Type B pancreatic cell (in vitro differentiated cells): Measurements from ENCODE around the gene ADAM12. TPM values are rescaled to one million over a fixed set of nuclear protein-coding genes. Genes with fewer than 3 reads are reported as not detected.

ENCODE experiments used
- DNase-seq: peaks from one replicate; pipeline ENCODE4 v3.0.0; 2021; ENCODE audit warnings: mixed read lengths; ENCODE audit not compliant: unreplicated experiment; ENCODE audit errors: extremely low spot score
- H3K27ac Mint-ChIP-seq: 2 replicates; pipeline ENCODE4 v1.8.0; 2021; ENCODE audit warnings: mild to moderate bottlenecking, mixed read lengths
- H3K27me3 Mint-ChIP-seq: 2 replicates; pipeline ENCODE4 v1.8.0; 2021; ENCODE audit warnings: mixed read lengths
- H3K36me3 Mint-ChIP-seq: 2 replicates; pipeline ENCODE4 v1.8.0; 2021; ENCODE audit warnings: mixed read lengths
- H3K4me1 Mint-ChIP-seq: one replicate; pipeline ENCODE4 v1.8.0; 2021; ENCODE audit warnings: mixed read lengths; ENCODE audit not compliant: unreplicated experiment
- H3K4me3 Mint-ChIP-seq: 2 replicates; pipeline ENCODE4 v1.8.0; 2021; ENCODE audit warnings: mild to moderate bottlenecking, mixed read lengths
- H3K9me3 Mint-ChIP-seq: 2 replicates; pipeline ENCODE4 v1.8.0; 2021; ENCODE audit warnings: mixed read lengths
- total RNA-seq: library from RNA; stranded (reverse); gene quantifications from 2 replicates; pipeline ENCODE4 v1.2.1, GENCODE V29; 2021; ENCODE audit warnings: low replicate concordance
- TF ChIP-seq, protein P1 (sequence below): fragments of 200-600 bp; sonication (generic); conservative IDR thresholded peaks from 2 replicates; pipeline ENCODE4 v1.5.0; 2021; ENCODE audit warnings: antibody characterized with exemption, mild to moderate bottlenecking

ADAM12 gene
- total RNA-seq, 1 donor from 2014 or later, result 31.6 TPM

DNA sequence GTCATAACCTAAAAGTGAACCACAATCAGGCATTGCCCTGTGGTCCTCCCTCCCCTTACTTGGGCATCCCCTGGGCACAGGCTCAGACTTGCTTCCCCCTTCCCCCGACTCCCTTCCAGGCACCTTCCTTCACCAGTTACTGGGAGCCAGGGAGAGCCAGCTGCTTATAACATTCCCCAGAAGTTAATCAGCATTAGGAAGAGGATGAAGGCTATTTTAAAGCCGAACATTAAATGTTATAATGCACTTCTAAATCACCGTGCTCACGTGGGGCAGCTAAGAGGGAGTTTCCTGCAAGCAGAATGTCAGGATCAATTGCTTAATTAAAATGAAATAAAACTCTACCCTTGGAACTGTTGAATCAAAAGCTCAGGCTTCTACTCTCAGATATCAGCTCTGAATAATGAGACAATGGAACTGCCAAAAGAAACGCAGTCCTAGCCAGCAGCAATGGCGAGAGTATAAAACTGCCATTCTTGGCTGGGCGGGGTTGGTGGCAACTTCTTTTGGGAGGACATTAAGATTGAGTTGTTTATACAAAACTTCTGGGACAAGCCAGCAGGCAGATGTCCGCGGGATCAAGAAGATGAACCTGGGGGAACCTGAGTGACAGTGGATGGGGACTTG, 322.4 kb downstream of the ADAM12 start:
- no peak overlapping the region for H3K4me3 Mint-ChIP-seq

DNA sequence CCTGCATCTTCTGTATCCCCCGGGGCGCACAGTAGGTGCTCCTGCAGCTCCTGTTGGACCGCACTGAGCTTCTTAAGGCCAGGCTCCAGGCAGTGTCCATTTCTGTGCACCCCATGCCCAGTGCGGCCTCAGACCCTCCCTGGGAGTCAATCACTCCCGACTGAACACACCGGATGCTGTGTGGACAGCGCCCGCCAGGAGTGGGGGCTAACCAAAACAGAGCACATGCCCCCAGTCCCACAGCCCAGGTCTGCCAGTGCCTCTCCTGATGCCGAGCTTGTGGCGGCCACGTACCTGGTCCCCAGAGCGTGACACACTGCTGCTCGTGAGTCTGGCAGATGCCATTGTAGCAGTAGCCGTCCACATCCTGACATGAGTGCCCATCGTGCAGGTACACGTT, 323.8 kb downstream of the ADAM12 start:
- H3K4me1 Mint-ChIP-seq, result peaks cover 21% of the 10 kb centered on the region
- peaks cover 6% of the 10 kb centered on the region for H3K9me3 Mint-ChIP-seq
- H3K27ac Mint-ChIP-seq, result no peak overlapping the region
- H3K36me3 Mint-ChIP-seq, result peaks cover 5% of the 10 kb centered on the region
- H3K27me3 Mint-ChIP-seq, result no peaks in the 10 kb centered on the region
- DNase-seq, result no peak
- TF ChIP-seq, protein P1, sequence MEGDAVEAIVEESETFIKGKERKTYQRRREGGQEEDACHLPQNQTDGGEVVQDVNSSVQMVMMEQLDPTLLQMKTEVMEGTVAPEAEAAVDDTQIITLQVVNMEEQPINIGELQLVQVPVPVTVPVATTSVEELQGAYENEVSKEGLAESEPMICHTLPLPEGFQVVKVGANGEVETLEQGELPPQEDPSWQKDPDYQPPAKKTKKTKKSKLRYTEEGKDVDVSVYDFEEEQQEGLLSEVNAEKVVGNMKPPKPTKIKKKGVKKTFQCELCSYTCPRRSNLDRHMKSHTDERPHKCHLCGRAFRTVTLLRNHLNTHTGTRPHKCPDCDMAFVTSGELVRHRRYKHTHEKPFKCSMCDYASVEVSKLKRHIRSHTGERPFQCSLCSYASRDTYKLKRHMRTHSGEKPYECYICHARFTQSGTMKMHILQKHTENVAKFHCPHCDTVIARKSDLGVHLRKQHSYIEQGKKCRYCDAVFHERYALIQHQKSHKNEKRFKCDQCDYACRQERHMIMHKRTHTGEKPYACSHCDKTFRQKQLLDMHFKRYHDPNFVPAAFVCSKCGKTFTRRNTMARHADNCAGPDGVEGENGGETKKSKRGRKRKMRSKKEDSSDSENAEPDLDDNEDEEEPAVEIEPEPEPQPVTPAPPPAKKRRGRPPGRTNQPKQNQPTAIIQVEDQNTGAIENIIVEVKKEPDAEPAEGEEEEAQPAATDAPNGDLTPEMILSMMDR, result no peak
- H3K4me3 Mint-ChIP-seq, result no peak overlapping the region

More for the DNA sequence above, 322.4 kb downstream of the ADAM12 start:
- no peak overlapping the region for H3K27ac Mint-ChIP-seq
- peaks cover 6% of the 10 kb centered on the region for H3K9me3 Mint-ChIP-seq
- TF ChIP-seq, protein P1, result no peak
- no peak for DNase-seq
- H3K36me3 Mint-ChIP-seq, result peaks cover 8% of the 10 kb centered on the region
- peaks cover 18% of the 10 kb centered on the region for H3K4me1 Mint-ChIP-seq
- H3K27me3 Mint-ChIP-seq, result peaks cover 4% of the 10 kb centered on the region

DNA sequence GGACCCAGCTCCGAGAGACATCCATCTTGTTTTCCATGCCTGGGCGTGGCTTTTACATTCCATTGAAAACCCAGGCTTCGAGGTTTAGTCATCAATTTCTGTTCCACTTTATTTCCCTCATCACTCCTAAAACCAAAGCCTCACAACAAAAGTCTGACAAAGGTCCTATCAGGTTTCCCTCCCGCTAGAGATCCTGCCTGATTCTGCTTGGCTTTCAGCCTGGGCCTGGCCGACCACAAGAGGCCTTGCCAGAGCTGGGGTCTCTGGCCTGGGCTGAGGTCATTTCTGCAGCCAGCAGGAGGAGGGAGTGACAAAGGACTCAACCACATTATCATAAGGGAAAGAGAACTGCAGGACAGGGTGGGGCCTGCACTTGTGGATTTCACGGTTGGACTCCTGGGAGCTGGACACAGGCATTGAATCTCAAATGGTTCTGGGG, 324.9 kb downstream of the ADAM12 start:
- Mint-ChIP-seq H3K4me1 (peaks cover 31% of the 10 kb centered on the region), H3K36me3 (peaks cover 3% of the 10 kb centered on the region), H3K4me3 (no peak overlapping the region), H3K27ac (peak overlapping the region; percentile 50), H3K27me3 (peaks cover 6% of the 10 kb centered on the region), H3K9me3 (peaks cover 6% of the 10 kb centered on the region)
- TF ChIP-seq, protein P1, result no peak
- no peak for DNase-seq

DNA sequence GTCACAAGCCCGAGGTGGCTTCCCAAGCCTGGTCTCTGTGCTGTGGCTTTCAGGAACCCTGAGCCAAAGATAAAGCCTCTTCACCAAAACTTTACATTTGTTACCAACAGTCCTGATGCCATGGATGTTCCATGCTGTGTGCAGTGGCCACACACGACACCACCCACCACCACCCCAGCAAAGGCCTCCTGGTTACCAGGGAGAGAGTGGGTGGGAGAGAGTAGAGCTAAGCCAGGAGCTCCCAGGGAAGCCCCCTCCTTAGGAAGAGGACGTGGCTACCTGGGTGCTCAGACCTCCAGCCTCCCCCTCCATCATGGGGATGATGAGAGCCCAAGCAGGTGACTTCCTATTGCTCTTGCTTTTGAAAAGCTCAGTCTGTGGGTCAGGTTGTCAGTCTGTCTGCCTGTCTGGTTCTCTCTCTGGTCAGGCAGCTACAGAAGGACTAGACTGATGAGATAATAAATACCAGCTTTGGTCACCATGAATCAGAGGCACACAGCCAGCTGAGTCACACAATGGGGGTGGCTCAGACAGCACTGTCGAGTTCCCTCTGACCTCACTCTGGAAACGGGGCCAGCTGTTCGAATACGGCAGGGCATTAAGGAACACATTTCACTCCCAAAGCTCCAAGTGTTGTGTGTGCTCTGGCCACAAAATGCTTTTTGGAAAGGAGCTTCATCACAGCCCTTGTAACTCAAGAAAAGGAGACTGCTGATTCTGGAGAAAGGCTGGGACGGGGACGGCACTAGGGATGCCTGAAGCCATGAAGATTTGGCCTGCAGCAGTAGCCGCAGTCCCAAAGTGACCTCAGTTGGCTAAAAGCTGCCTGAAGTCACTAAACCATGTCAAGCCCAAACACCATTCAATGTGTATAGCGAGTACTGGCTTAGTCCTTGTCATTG, 325.9 kb downstream of the ADAM12 start:
- Mint-ChIP-seq H3K9me3 (peaks cover 6% of the 10 kb centered on the region), H3K27me3 (peaks cover 8% of the 10 kb centered on the region), H3K36me3 (peaks cover 3% of the 10 kb centered on the region), H3K27ac (no peak overlapping the region), H3K4me3 (no peak overlapping the region), H3K4me1 (peaks cover 40% of the 10 kb centered on the region)
- TF ChIP-seq, protein P1, result no peak
- DNase-seq, result no peak

DNA sequence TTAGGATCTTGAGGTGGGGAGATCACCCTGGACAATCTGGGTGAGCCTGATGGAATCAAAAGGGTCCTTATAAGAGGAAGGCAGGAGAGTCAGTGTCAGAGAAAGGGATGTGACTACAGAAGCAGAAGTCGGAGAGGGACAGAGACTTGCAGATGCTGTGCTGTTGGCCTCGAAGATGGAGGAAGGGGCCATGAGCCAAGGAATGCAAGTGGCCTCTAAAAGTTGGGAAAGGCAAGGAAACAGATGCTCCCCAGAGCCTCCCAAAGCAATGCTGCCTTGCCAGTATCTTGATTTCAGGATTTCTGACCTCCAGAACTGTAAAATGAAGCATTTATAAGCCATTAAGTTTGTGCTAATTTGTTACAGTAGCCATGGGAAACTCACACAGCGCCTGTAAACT, 326.8 kb downstream of the ADAM12 start:
- Mint-ChIP-seq H3K9me3 (peaks cover 6% of the 10 kb centered on the region), H3K4me3 (no peak overlapping the region), H3K4me1 (peaks cover 40% of the 10 kb centered on the region), H3K27ac (no peak overlapping the region), H3K27me3 (peaks cover 8% of the 10 kb centered on the region), H3K36me3 (peaks cover 3% of the 10 kb centered on the region)
- no peak for DNase-seq
- TF ChIP-seq, protein P1, result no peak
